B cell (primary cell): ENCODE measurements around the gene BIRC2.

Experiments
- EZH2 ChIP-seq: IDR thresholded peaks from 2 replicates; pipeline ENCODE4 v1.6.1; 2012; ENCODE audit warnings: borderline replicate concordance, low read depth, mild to moderate bottlenecking, moderate library complexity, low read length; ENCODE audit not compliant: insufficient read depth, poor library complexity, severe bottlenecking
- TF ChIP-seq, protein P1 (sequence below): fragments of 200-600 bp; IDR thresholded peaks from one replicate; pipeline ENCODE4 v1.8.0; 2022; ENCODE audit warnings: antibody characterized with exemption, mild to moderate bottlenecking

DNA sequence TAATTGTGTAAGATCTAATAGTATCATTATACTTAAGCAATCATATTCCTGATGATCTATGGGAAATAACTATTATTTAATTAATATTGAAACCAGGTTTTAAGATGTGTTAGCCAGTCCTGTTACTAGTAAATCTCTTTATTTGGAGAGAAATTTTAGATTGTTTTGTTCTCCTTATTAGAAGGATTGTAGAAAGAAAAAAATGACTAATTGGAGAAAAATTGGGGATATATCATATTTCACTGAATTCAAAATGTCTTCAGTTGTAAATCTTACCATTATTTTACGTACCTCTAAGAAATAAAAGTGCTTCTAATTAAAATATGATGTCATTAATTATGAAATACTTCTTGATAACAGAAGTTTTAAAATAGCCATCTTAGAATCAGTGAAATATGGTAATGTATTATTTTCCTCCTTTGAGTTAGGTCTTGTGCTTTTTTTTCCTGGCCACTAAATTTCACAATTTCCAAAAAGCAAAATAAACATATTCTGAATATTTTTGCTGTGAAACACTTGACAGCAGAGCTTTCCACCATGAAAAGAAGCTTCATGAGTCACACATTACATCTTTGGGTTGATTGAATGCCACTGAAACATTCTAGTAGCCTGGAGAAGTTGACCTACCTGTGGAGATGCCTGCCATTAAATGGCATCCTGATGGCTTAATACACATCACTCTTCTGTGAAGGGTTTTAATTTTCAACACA lies 23.3 kb upstream of the BIRC2 start:
- TF ChIP-seq, protein P1, sequence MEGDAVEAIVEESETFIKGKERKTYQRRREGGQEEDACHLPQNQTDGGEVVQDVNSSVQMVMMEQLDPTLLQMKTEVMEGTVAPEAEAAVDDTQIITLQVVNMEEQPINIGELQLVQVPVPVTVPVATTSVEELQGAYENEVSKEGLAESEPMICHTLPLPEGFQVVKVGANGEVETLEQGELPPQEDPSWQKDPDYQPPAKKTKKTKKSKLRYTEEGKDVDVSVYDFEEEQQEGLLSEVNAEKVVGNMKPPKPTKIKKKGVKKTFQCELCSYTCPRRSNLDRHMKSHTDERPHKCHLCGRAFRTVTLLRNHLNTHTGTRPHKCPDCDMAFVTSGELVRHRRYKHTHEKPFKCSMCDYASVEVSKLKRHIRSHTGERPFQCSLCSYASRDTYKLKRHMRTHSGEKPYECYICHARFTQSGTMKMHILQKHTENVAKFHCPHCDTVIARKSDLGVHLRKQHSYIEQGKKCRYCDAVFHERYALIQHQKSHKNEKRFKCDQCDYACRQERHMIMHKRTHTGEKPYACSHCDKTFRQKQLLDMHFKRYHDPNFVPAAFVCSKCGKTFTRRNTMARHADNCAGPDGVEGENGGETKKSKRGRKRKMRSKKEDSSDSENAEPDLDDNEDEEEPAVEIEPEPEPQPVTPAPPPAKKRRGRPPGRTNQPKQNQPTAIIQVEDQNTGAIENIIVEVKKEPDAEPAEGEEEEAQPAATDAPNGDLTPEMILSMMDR, result no peak
- TF ChIP-seq EZH2, result no peak
